ENCODE measurements around the gene CNST. TPM values are rescaled to one million over a fixed set of nuclear protein-coding genes. Genes with fewer than 3 reads are reported as not detected.

Gene CNST
- total RNA-seq, 6 experiments from 2014 or later: 9.8 to 21.7 (median 14.6) TPM

DNA sequence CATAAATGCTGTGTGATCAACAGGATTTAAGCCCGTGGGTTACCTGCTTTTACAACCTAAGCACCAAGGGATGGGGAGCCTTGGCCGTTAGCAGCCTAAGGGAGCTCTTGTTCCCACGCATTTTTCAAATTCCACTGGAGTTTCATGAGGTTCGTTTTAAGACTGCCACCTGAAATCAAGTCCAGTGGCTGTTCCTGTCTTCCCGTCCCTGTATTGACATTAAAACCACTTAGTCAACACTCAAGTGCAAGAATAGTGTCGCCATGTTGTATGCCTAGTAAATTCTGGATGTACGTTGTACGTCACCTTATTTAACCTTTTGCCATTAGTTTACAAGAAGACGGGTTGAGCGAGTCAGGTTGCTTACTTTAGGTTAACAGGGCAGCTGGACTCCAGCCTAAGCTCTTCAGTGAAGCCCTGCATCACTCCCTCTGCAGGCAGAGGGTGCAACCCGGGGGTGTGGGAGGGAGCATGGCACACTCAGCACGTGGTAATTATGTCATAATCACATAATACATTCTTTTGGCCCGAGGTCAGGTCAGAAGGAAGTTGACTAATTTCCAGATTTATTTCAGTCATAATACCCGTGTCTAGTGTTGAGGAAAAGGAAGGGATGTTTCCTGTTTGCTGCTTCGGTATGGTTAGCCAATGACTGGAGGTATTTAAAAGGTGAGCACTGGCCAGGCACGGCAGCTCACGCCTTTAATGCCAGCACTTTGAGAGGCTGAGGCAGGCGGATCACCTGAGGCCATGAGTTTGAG, 42.5 kb downstream of the CNST start:
- ATAC-seq (peak; percentile 86 to 96 (median 94)), DNase-seq (peak; percentile 63 to 77 (median 71))
- no peaks in the 10 kb centered on the region for H3K9me3 ChIP-seq
- H3K4me3 ChIP-seq: no peak overlapping the region
- H3K27me3 ChIP-seq: no peaks in the 10 kb centered on the region
- 26% methylated on average over 16 of the region's 18 CpGs for WGBS (ENCODE audit: insufficient coverage, low coverage, low lambda C conversion rate, missing lambda C conversion rate)
- H3K4me1 ChIP-seq: peaks cover 0 to 7% (median 2%) of the 10 kb centered on the region in 4 donors
- no peak for TF ChIP-seq POLR2A (IDR thresholded peaks at IDR 0.05)
- TF ChIP-seq, protein P1, sequence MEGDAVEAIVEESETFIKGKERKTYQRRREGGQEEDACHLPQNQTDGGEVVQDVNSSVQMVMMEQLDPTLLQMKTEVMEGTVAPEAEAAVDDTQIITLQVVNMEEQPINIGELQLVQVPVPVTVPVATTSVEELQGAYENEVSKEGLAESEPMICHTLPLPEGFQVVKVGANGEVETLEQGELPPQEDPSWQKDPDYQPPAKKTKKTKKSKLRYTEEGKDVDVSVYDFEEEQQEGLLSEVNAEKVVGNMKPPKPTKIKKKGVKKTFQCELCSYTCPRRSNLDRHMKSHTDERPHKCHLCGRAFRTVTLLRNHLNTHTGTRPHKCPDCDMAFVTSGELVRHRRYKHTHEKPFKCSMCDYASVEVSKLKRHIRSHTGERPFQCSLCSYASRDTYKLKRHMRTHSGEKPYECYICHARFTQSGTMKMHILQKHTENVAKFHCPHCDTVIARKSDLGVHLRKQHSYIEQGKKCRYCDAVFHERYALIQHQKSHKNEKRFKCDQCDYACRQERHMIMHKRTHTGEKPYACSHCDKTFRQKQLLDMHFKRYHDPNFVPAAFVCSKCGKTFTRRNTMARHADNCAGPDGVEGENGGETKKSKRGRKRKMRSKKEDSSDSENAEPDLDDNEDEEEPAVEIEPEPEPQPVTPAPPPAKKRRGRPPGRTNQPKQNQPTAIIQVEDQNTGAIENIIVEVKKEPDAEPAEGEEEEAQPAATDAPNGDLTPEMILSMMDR (IDR thresholded peaks at IDR 0.05): peak in 3 of 4 donors; percentile 10 to 21 (median 17)
- intact Hi-C loops (cut with DNase I): no loop called here
- H3K36me3 ChIP-seq: no peaks in the 10 kb centered on the region
- H3K27ac ChIP-seq: peak overlapping the region; percentile 34 to 75 (median 53)

DNA sequence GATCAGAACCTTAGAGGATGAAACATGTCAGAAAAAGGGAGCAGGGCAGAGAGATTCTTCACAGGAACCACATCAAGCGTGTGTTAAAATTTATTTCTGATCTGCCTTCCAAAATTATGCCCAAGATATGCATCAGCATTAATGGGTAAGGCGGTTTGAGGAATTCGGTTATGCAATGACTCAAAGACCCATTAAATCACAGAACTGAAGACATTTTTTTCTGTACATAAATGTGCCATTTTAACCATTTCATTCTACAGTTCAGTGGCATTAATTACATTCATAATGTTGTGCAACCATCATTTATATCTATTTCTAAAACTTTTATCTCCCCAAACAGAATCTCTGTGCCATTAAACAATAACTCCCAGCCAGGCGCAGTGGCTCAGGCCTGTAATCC, 43.4 kb downstream of the CNST start:
- 71% methylated on average over 4 of the region's 4 CpGs for WGBS (ENCODE audit: insufficient coverage, low coverage, low lambda C conversion rate, missing lambda C conversion rate)
- Histone ChIP-seq H3K4me3 (no peak overlapping the region), H3K36me3 (no peaks in the 10 kb centered on the region), H3K4me1 (peaks cover 0 to 7% (median 2%) of the 10 kb centered on the region in 4 donors), H3K27ac (peak overlapping the region; percentile 12 to 75 (median 53)), H3K27me3 (no peaks in the 10 kb centered on the region), H3K9me3 (no peaks in the 10 kb centered on the region)
- DNase-seq: no peak
- intact Hi-C loops (cut with DNase I): no loop called here
- TF ChIP-seq, protein P1 (IDR thresholded peaks at IDR 0.05): no peak
- no peak for TF ChIP-seq POLR2A (IDR thresholded peaks at IDR 0.05)
- ATAC-seq: no peak

DNA sequence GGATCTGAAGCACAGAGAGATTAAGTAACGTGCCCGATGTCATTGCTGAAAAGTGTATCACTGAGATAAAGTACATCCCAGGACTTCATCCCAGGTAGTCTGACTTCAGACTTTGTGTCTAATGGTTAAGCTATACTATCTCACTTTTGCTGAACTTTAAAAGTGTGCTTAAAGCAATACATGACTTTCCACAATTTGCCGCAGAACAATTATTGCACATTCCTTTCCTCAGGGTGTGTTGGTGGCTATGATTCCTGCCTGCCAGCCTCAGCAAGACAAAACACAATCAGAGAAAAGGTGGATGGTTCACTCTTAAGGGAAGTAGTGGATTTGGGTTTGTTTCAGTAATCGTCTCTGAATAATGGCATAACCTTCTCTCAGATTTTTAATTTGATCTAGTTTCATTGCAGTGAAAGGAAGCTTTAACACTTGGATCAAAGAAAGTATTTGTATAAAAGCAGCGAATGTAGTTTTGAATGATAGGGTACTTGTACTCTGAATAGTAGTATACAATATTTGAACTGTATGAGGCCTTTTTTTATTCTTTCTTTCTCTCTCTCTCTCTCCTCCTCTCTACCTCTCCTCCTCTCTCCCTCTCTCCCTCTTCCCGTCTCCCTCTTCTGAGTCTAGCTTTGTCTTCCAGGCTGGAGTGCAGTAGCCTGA, 47.0 kb downstream of the CNST start:
- TF ChIP-seq, protein P1 (IDR thresholded peaks at IDR 0.05): no peak
- TF ChIP-seq POLR2A (IDR thresholded peaks at IDR 0.05): no peak
- Histone ChIP-seq H3K27me3 (no peaks in the 10 kb centered on the region), H3K4me3 (no peak overlapping the region), H3K36me3 (no peaks in the 10 kb centered on the region), H3K27ac (no peak overlapping the region), H3K4me1 (peaks cover 0 to 5% (median 2%) of the 10 kb centered on the region in 4 donors), H3K9me3 (no peaks in the 10 kb centered on the region)
- WGBS (ENCODE audit: insufficient coverage, low coverage, low lambda C conversion rate, missing lambda C conversion rate): 88% methylated on average over 5 of the region's 6 CpGs
- no peak for DNase-seq
- no peak for ATAC-seq
- intact Hi-C loops (cut with DNase I): no loop called here

DNA sequence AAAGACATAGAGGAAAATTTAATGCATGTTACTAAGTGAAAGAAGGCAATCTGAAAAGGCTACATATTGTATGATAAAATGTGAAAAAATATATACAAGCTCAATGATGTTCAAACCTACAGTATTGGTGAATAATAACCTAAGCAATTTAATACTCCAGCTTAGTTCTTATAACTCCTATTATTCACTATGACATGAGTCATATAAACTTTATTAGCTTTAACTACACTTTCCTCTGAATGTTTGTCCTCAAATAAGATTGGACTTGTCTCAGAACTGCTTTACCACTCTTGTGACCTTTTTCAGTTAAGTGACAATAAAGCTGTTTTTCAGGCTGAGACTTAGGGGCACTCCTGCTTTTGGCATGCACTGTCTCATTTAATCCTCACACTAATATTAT, 50.9 kb downstream of the CNST start:
- Histone ChIP-seq H3K9me3 (no peaks in the 10 kb centered on the region), H3K27ac (no peak overlapping the region), H3K36me3 (peaks cover 0 to 10% (median 4%) of the 10 kb centered on the region in 4 donors), H3K4me1 (no peaks in the 10 kb centered on the region), H3K4me3 (no peak overlapping the region), H3K27me3 (no peaks in the 10 kb centered on the region)
- no peak for TF ChIP-seq POLR2A (IDR thresholded peaks at IDR 0.05)
- TF ChIP-seq, protein P1 (IDR thresholded peaks at IDR 0.05): no peak
- intact Hi-C loops (cut with DNase I): no loop called here
- no peak for ATAC-seq
- DNase-seq: no peak
